ENCODE data around the gene BMP8B.
"Not testable (repeated sequence)": the region's sequence is repeated elsewhere in the genome, so short reads cannot be mapped to it uniquely, and the experiment has no call there.

Gene BMP8B

DNA sequence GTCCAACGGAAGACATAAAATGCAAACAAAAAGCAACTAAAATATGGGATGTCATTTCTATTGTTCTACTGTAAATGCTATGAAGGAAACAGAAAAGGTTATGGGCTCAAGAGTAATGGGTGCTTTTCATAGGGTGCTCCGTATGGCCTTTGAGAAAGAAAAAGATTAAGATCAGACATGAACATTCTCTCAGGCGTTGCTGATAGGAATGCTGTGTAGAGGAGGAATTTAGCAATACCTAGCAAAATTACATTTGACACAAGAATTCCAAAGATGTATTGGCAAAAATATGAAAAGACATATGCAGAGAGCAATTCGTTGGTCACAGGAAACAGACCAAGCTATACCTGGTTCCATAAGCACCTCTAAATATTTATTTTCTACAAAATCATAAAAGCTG lies 11.8 kb downstream of the BMP8B start:
- DNase-seq: no peak

GRCh38 chr1:39776400-39776713 lies 12.3 kb downstream of the BMP8B start:
- no peak for DNase-seq

DNA sequence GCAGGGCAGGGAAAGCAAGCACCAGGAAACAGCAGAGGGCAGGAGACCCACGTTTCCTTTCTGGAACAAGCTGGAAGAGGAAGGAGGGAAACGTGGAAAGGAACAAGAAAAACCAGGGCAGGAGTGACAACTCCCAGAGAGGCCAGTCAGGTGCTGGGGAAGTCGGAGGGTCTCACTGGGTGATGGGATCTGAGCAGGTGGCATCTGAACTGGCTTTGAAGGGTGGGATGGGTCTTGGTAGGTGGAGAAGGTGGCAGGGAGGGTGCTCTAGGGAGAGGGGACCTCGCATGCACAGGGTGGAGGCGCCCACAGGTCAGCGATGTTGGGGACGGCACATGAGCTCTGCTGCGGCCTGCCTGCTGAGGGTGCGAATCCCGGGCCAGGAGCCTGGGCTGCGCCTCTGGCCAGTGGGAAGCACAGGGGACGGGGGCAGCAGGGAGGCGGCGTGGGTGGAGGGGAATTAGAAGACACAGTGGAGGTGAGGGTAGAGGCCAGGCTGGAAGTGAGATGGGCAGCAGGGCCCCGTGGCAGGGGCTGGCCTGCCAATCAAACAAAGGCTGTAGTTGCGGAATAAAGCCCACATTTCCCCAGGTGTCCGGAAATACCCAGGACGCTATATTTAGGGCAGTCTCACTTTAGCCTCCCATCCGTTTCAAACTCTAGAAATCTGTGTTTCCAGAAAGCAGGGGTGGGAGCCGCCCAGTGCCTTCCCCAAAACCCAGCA lies 12.8 kb downstream of the BMP8B start:
- DNase-seq: not testable (repeated sequence)

GRCh38 chr1:39775141-39775540 lies 13.5 kb downstream of the BMP8B start:
- DNase-seq: not testable (repeated sequence)

DNA sequence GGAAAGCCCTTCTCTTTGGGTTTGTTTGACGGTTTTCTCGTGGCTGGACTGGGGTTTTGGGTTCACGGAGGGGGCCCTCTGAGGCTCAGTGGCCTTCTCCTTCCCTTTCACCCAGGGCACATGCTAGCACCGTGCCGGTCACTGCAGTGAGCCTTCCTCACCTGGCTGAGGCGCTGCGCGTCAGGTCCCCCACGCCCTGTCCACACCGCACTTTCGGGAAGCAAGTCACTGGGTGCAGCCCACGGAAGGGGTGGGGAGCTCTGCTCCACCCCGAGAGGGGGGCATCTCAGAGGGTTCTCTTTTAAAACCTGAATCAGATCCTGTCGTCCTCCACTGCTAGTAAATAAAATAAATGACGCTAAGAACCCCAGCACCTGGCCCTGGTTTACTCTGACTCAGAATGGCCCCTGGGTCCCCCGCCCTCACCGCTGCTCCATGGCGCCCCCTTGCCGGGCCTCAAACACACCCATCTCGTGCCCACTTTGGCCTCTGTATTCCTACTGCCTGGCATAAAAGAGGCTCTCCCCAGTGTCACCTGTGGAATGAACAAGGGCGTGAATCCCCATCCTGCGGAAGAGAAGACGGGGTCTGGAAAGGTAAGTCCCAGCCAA lies 15.2 kb downstream of the BMP8B start:
- DNase-seq: not testable (repeated sequence)

- DNase-seq: not testable (repeated sequence)
Observed at GRCh38 chr1:39771022-39771532, 17.6 kb downstream of the BMP8B start, which contains the start of gene OXCT2. Gene OXCT2, minus strand, starts transcription at chr1:39771348. Its CDS starts 93 bp downstream, at chr1:39771255.

GRCh38 chr1:39770100-39771021 lies 18.3 kb downstream of the BMP8B start:
- not testable (repeated sequence) for DNase-seq

GRCh38 chr1:39769502-39769901 lies 19.2 kb downstream of the BMP8B start:
- DNase-seq: not testable (repeated sequence)

DNA sequence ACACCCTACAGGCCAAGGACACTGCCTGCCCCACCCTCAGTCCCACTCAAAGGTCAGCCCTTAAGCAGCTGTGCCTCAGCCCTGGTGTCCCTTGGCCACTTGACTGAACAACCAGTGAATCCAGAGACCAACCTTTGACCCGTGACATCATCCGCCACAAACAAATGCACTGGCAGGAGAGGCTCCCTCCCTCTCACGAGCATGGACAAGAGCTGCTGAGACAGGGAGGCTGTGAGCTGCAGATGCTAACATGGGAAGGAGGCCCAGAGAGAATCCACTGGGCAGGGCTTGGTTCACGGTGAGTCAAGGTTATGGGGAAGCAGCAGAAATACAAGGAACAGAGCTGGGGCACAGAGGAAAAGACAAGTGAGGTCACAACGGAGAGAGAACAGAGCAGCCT lies 22.2 kb downstream of the BMP8B start:
- not testable (repeated sequence) for DNase-seq

- DNase-seq: not testable (repeated sequence)
Observed at GRCh38 chr1:39764512-39764911, 24.2 kb downstream of the BMP8B start.

GRCh38 chr1:39763619-39764374 lies 24.9 kb downstream of the BMP8B start:
- DNase-seq: not testable (repeated sequence)

GRCh38 chr1:39762550-39763540 lies 25.8 kb downstream of the BMP8B start:
- no peak for DNase-seq

GRCh38 chr1:39761557-39762260 lies 27.0 kb downstream of the BMP8B start:
- no peak for DNase-seq

DNA sequence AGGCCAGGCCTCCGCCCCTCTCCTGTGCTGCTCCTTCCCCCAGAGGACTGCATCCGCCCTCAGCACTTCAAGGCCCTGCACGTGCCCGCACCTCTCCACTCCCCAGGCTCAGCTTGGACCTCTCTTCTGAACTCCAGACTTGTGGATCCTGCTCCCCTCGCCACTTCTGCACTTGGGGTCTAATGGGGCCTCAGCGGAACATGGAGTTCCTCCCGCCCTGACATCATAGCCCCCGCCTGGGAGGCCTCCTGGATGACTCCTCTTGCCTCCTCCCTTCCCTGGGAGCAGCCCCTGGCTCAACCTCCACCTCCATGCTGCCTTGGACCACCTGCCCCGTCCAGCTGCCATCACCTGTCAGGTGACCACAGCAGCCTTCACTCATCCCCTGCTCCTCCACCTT lies 27.6 kb downstream of the BMP8B start:
- DNase-seq: no peak

DNA sequence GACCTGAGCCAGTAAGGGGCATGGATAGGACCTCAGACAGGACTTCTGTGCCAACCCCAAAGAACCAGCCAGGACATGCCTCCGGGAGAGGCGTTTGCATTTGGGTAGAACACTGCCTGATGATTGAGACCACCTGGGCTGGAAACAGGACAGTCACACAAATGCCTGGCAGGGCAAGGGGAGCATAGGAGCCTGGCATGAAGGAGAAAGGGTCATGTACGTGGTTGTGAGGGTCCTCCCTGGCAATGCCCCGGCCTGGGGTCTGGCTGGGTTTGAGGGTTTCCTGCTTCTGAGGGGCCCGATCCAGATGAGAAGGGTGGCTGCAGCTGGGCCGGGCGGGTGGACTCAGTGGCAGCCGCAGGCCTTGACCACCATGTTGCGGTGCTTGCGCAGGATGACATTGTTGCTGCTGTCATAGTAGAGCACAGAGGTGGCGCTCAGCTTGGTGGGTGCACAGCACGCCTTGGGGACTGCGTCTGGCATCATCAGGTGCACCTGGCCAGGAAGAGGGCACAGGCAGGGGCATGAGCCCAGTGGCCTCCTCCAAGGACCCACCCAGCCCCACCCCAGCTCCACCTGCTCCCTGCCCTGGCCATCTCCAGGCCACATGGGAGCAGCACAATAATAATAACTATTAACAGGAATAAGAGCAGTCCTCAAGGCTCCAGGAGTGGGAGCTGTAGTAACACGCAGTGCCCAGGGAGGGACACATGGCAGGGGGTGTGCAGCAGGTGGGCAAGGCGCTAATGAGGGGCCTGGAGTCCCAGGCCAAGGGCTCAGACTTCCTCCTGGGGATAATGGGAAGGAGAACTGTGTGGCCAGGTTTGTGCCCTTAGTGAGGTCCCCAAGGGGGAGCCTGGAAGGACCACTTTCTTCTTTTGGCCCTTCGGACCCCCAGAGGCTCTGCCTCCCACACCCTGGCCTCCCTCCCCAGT lies 28.3 kb downstream of the BMP8B start:
- no peak for DNase-seq

GRCh38 chr1:39759436-39759726 lies 29.3 kb downstream of the BMP8B start:
- no peak for DNase-seq

GRCh38 chr1:39758556-39759435 lies 29.9 kb downstream of the BMP8B start:
- DNase-seq: no peak

DNA sequence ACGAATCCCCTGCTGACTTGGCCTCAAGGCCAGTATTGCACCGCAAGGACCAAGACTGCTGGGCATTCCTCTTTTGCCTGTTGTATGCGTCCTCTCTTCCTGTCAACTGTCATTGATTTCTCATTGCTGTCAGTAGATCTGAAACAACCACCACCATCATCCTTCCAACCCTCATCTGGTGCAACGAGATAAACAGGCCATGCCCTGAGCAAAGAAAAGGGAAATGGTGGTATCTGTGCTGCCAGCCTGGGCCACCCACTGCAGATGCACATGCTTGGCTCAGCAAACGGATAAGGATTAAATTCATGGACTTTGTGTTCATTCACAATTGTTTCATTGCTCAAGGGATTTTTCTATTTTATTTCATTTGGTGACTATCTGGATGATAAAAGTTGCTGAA lies 31.2 kb downstream of the BMP8B start:
- DNase-seq: no peak

All from CD4-positive, alpha-beta T cell treated with Interferon gamma for 1 hour (primary cell).